MM.1S (cell line): ENCODE data around the gene ADAR.

ENCODE experiments used
- CTCF ChIP-seq: fragments of 300-600 bp; sonication (generic); IDR thresholded peaks from 2 replicates; pipeline ENCODE4 v1.5.1; 2016; ENCODE audit warnings: antibody characterized with exemption, low read length, mixed read lengths
- EZH2 ChIP-seq: fragments of 300-600 bp; sonication (generic); optimal IDR thresholded peaks from 2 replicates; pipeline ENCODE3; 2017; ENCODE audit warnings: low read depth, mild to moderate bottlenecking, antibody characterized with exemption, low read length, mixed read lengths

GRCh38 chr1:154578058-154578418, 29.9 kb downstream of the ADAR start:
- TF ChIP-seq CTCF (no peak), EZH2 (no peak)
